ENCODE measurements around the gene VAV1.
"Not testable (repeated sequence)": the region's sequence is repeated elsewhere in the genome, so short reads cannot be mapped to it uniquely, and the experiment has no call there.

VAV1 gene

DNA sequence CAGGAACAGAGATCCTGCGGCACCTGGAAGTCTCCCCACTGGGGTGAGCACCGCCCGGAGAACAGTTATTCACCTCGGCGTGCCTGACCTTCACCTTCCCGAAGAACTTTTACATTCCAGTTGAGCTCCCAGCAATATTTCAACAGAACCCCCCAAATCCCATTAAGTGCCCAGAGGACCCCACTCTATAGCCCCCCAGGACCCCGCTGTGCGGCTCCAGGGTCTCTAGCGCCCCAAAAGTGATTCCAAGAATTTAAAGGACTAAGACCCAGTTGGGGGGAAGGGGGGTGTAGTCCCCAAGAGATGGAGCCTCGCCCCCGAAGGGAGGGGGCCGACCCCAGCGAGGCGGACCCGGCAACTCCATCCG is 35.6 kb upstream of the VAV1 start:
- no peak for DNase-seq (ENCODE audit: low spot score)

DNA sequence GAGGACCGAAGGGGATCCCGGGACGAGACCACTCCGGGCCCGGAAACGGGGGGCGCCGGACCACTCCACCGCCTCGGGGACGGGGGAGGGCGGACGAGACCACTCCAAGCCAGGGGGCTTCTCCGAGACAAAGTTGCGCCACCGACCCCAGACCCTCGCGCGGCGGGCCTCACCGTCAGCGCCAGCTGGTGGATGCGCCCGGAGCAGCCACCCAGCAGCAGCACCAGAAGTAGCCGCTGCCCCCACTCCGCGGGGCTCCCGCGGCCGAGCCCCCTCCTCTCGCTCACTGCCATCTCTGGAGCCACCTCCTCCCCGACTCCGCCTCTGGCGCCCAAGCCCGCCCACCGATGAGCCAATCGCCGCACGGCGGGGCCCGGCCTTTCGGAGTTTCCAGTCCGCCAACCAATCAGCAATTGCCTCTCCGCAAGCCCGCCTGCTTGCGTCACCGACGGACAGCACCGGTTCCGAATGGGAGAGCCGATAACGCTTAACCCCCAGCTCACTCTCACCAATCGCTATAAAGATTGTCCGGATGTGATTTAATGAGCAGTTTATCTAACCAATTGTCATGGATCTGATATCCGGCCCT is 35.1 kb upstream of the VAV1 start, which contains the start of gene GPR108:
GPR108 (minus strand) TSS at position 297 of the 589 bp plus-strand sequence; CDS start at position 293, 4 bp downstream.
- DNase-seq (ENCODE audit: low spot score), result peak; percentile 100

DNA sequence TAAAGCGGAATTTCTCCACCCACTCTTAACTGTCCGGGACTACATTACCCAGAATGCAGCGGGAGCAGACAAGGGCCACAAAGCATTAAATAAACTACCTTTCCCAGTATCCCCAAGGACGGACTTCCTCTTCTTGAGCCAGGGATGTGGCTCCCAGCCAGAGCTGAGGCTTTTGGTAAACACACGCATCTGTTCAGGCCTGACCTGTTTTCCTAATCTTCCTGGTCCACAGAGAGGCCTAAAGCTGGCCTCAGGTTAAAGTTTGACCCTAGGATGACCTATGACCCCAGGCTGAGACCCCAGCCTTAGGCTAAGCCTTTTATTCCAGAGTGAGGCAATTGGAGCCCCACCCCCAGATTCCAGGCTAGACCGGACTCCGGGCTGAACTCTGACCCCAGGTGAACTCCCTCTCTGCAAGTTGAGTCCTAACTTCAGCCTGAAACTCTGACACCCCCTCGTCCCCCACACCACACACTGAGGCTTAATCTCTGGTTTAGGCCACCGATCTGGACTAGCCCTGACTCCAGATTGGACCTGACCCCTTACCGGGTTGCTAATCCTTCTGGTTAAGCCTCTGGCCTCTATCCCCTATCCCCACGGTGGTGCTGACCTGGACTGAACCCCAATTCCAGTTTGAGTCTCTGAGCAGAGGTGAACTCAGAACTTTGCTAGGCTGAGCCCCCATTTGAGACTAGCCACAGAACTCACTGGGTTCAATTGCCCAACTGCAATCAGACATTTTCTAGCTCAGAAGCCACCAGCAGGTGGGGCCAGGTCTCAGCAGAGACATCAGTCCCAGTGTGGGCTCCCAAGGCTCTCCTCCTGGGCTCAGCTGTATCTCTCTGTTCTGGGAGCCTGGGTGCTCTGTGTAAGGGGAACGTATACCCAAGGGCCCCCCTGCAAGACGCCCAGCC is 34.4 kb upstream of the VAV1 start:
- peak; percentile 75 for DNase-seq (ENCODE audit: low spot score)

DNA sequence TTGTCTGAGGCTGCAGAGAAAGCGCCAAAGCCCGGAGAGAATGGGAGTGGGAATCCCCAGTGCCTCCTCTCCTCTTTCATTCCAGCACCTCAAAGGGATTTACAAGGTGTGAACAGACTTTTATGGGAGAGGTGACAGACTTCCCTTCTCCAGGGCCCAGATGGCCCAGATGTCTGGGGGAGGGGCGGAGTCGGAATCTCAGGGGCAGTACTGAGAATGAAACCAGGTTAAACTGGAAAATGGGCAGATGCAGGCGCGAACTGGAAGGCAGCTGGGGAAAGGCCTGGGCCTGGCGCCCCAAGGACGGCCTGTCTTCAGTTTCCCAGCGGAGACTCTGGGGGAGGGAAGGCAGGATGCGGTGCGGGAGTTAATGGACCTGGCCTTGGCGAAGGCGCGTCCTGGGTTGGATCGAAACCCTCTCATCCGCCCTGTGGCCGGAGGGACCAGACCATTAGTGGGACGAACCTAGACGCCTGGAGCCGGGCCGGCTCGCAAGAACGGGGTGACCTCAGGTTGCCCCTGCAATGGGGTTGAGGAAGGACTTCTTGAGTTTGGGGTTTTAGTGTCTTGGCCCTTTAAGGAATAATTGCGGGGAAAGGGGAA is 33.6 kb upstream of the VAV1 start:
- DNase-seq (ENCODE audit: low spot score), result no peak

DNA sequence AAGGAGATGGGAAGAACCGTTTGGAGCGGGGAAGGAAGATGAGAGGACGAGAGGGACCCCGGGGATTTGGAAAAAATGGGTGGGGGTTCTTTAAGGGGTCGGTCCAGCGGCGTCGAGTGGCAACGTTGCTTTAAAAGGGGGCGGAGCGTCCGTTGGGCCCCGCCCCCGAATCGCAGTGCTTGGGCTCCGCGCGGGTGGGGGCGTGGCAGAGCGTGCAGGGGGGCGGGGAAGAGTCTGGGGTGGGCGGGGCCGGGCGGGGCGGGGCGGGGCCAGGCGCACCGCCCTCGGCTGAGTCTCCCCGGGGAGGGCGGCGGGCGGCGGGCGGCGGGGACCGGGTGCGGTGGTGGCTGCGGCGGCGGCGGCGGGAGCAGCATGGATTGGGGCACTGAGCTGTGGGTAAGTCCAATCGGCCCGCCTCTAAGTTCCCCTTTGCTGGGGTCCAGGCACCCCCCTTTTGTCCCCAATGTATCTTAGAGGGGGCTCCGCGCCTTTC is 33.1 kb upstream of the VAV1 start, which contains the start of gene TRIP10:
TRIP10 (plus strand) TSS at position 291 of the 493 bp plus-strand sequence; CDS start at position 373, 82 bp downstream.
- DNase-seq (ENCODE audit: low spot score), result peak; percentile 70

DNA sequence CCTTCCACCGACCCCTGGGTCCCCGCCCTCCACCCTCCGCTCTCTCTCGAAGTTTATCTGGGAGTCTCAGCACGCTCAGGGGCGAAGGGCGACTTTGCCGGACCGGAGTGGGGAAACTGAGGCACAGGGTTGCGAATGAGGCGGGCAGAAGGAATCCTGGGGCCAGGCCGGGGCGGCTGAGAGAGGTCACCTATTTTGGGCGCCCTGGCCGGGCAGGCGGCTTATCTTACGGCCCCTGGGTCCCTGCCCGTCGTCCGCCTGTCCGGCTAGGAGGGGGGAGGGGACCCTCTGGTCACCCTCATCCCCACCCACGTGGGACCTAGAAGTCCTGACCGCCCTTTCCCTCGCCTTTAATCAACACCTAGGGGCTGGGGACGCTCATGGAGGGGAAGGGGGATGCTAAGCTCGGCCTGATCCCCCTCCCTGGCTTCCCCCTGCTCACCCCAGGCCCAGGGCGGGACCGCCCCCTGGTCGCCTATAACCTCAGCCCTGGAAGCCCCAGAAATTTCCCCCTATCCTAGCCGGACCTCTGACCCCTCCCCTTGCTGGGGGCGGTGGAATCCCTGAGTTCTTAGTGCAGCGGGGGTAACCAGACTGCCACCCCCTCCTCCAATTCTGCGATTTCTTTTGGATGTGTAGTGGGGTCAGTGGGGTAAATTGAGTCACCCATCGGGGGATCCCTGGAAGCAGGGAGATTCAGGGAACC is 32.5 kb upstream of the VAV1 start:
- peak; percentile 29 for DNase-seq (ENCODE audit: low spot score)

DNA sequence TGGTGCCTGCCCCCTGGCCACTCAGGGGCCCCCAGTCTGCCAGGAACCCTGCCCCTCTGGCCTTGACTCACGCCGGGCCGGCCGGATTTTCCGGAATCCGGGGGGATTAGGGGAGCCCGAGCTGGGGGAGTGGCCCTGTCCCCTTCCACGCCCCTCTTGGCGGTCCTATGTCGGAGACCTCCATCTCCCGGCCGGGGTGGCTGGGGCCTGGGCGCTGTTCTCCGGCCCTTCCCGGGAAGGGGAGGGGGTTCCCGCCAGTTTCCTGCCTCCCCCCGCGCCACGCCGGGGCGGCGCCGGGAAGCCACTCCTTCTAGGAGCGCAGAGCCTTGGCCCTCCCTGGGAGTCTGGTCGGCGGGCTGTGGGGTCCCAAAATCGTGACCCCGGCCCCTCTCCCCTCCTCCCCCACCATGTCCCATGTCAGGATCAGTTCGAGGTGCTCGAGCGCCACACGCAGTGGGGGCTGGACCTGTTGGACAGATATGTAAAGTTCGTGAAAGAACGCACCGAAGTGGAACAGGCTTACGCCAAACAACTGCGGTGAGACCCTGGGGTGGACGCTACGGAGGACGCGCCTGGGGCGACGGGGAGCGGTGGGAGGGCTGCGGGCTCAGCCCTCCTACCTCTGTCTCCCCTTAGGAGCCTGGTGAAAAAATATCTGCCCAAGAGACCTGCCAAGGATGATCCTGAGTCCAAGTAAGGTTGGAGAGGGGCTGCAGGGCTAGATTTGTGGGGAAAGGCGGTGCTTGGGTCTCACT is 31.7 kb upstream of the VAV1 start:
- DNase-seq (ENCODE audit: low spot score), result peak; percentile 29

DNA sequence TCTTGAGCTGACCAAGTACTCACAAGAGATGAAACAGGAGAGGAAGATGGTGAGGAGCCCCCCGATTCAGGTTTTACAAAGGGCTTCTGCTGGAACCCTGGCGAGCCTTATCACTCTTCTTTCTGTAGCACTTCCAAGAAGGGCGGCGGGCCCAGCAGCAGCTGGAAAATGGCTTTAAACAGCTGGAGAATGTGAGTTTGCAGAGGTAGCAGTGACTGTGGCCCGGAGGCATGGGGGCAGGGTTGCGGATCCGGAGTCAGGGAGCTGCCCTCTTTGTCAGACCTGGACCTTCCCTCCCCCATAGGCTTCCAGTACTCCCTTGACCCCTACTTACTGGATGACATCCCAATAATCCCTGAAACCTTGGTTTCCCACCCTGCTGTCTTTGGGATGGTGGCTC is 29.4 kb upstream of the VAV1 start:
- DNase-seq (ENCODE audit: low spot score), result no peak

DNA sequence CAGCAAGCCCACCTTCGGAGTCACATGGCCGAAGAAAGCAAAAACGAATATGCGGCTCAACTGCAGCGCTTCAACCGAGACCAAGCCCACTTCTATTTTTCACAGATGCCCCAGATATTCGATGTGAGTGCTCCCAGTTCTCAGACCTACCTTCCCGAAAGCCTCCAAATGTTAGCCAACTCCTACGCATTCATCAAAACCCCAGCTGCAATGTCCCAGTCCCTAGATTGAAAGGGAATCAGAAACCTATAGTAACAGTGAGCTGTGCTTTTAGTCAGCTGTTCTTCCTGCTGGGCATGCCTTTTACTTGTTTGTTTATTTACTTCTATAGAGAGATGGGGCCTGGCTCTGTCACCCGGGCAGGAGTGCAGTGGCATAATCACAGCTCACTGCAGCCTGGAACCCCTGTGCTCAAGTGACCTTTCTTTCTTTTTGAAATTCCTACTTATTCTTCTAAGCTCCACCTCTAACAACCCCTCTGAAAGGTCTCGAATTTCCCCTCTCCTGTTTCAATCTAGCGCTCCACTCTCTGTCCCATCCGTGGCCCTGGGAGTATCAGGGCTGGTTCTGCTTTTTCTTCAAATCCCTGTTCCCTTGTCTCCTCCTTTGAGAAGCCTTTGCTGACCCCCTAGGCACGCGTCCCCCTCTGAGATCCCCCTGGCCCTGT is 28.7 kb upstream of the VAV1 start:
- DNase-seq (ENCODE audit: low spot score), result no peak

DNA sequence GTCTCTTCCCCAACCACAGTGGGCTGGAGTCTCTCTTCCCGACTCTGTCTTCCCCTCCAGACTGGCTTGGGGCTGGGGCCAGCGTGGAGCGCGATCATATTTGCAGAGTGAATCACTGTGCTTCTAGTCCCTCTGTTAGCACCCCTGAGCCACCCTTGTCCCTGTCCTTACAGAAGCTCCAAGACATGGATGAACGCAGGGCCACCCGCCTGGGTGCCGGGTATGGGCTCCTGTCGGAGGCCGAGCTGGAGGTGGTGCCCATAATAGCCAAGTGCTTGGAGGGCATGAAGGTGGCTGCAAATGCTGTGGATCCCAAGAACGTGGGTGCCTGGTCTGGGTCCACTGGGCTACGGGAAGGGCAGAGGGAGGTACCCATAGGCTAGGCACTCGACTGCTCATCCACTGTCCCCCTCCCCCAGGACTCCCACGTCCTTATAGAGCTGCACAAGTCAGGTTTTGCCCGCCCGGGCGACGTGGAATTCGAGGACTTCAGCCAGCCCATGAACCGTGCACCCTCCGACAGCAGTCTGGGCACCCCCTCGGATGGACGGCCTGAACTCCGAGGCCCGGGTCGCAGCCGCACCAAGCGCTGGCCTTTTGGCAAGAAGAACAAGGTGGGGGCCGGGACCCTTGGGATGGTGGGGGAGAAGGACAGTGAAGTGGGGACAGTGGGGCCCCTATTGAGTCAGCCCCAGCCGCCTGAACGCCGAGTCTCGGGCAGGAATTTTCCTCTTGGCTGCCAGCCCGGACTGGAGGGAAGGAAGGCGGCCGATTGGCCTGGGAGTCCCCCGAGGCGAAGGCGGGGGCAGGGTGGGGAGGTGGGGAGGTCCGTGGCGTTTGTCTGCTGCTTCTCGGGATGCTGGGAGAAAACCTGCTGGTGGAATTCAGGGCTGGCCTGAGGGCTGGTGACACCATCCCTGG is 27.9 kb upstream of the VAV1 start:
- no peak for DNase-seq (ENCODE audit: low spot score)

DNA sequence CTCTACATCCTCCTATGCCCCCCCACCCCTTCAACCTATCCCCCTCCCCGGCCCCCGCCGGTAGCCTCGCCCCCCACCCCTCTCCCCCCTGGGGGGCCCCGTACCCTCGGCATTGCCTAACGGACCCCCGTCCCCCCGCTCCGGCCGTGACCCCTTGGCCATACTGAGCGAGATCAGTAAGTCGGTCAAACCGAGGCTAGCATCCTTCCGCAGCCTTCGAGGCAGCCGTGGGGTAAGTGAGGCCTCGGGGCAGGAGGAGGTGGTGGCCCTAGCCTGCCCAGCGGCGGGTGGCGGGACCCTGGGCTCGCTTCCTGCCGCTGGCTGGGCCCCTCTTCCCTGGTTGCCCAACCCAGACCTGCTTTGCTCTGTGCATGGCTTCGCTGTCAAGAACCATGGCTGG is 26.5 kb upstream of the VAV1 start:
- no peak for DNase-seq (ENCODE audit: low spot score)

DNA sequence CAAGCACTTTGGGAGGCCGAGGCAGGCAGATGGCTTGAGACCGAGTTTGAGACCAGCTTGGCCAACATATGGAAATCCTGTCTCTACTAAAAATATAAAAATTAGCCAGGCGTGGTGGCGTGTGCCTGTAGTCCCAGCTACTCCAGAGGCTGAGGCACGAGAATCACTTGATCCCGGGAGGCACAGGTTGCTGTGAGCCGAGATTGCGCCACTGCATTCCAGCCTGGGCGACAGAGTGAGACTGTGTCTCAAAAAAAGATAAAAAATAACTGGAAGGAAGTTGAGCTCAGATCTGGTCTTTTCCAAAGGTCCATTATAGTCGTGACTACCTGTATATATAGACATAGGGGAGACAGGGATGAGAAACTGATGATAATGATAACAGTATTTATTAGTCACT is 24.0 kb upstream of the VAV1 start:
- DNase-seq (ENCODE audit: low spot score), result not testable (repeated sequence)

DNA sequence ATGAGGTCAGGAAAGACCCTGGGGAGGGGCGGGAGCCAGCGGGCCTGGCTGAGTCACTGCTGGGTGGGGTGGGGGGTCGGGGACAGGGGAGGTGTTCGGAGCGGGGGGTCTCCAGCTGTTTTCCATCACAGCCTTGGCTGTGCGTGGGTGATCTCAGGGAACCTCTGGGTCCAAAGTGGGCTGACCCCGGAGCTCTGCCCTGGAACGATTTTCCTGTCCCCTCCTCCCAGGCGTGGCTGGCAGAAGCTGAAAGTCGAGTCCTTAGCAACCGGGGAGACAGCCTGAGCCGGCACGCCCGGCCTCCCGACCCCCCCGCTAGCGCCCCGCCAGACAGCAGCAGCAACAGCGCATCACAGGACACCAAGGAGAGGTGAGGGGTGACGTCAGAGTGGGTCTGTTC is 22.4 kb upstream of the VAV1 start:
- no peak for DNase-seq (ENCODE audit: low spot score)

DNA sequence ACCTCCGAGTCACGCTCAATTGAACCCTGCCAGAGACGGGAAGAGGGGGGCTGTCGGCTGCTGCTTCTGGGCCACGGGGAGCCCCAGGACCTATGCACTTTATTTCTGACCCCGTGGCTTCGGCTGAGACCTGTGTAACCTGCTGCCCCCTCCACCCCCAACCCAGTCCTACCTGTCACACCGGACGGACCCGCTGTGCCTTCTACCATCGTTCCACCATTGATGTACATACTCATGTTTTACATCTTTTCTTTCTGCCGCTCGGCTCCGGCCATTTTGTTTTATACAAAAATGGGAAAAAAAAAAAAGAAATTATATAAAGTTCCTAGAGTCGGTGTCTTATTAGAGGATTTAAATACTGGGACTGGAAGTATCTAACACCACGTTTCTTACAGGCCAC is 21.3 kb upstream of the VAV1 start:
- no peak for DNase-seq (ENCODE audit: low spot score)

DNA sequence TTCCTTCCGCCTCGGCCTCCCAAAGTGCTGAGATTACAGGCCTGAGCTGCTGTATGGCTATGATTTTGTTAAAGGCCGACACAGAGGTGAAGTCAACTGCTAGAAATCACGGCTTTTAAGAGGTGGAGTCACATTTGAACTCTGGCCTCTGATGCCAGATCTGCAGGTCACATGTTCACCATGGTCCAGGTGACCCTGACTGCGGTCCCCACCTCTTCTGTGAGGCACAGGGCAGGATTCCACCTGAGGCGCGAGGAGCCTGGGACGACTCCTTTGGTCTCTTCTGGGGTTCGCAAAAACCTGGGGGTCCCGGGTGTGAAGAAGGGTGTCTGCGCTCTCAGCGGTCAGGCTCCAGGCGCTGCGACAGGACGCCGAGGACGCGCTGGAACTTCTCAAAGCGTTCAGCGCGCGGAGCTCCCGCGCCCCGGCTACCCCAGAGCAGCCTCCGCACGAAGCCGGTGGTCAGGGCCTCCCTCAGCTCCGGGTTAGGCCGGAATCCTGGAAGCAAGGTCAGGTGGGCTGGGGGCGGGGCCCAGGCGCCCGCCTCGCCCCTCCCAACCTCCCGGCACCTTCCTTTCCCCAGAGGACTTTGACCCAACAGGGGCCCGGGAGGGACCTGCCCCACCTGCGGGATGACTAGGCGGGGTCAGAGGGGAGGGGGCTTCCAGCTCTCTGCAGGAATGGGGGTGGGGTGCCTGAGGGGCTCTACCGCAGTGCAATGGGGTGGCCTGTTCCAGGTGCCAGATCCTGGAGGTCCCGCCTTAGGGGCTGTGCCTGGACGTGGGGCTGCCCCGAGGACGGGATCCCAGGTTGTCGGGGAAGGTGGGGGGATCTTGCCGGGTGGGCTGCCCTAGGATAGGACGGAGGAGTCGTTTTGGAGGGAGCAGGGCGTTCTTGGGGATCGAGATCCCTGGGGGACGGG is 20.0 kb upstream of the VAV1 start:
- DNase-seq (ENCODE audit: low spot score), result no peak

DNA sequence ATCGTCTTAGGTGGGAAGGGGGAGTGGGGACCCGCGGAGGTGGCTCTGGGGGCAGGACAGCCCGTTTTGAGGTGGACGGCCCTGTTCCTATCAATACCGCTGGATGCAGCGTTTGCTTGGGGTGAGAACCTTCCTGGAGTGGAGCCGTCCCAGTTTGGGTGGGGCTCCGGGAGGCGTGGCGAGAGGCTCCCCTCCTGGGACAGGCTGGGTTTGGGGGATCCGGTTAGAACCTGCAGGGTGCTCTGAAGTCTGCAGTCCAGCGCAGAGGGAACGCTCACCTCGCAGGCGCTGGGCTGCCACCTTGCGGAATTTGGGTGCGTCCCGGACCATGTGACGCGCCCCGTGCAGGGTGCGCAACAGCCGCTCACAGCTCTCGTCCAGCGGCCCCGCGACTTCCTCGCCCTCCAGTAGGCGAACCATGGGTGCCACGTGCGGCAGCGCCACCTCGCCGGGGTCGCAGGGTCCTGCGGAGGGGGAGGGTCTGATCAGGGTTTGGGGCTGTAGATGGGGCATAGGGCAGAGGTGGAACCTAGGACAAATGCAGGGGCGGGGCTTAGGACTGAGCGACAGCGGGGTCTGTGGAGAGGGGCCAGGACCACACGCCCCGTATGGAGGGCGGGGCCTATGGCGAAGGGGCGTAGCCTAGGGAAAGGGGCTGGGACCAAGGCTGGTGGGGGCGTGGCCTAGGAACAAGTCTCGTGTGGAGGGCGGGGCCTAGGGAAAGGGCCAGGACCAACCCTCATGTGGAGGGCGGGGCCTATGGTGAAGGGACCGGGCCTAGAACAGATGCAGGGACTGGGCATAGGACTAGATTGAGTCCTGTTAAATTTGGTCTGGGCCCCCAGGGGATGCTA is 19.1 kb upstream of the VAV1 start:
- DNase-seq (ENCODE audit: low spot score), result peak; percentile 47

DNA sequence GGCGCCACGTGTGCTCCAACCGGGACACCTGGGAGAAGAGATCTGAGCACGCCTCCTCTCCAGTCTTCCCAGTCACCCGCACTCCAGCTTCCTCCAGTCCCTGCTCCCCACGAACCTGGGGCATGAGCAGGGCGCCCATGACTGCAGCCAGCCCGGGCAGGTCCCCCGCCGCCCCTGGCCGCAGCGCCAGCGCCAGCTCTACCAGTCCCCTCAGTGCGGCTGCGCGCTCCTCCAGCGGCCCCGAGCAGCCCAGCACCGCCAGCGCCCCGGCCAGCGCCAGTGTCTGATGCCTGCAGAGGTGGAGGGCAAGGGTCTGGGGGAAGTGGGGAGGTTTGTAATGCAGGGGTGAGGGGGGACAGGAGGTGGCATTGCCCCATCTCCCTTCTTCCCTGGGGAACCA is 18.4 kb upstream of the VAV1 start:
- DNase-seq (ENCODE audit: low spot score), result no peak

Data from SK-N-DZ (cell line).